ENCODE data around the gene EMX2. TPM values are rescaled to one million over a fixed set of nuclear protein-coding genes. Genes with fewer than 3 reads are reported as not detected.
"Not testable (repeated sequence)": the region's sequence is repeated elsewhere in the genome, so short reads cannot be mapped to it uniquely, and the experiment has no call there.

The EMX2 gene
- polyA plus RNA-seq, 1 donor = 11.9 TPM

DNA sequence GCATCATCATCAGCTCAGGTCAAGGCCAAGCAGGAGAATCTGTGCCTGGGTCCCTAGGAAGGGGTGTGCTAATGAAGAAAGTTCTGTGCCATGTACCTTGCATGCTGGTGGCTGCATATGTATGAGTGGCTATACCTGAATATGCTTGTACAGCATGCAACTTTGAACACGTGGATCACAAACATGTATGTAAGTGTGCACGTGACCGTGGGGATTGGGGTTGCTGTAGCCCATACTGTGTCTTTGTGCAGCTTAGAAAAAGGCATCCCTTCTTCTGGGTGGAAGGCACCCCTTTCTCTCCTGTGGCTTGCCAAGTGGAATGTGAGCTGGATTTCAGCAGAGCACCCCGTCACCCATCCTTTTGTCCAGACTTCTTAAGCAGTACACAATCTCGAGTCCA, 13.8 kb downstream of the EMX2 start:
- DNase-seq (ENCODE audit: low read depth) = no peak

GRCh38 chr10:117559712-117560111, 17.2 kb downstream of the EMX2 start:
- no peak for DNase-seq (ENCODE audit: low read depth)

- no peak for DNase-seq (ENCODE audit: low read depth)
These were observed 18.4 kb downstream of the EMX2 start for GRCh38 chr10:117560942-117561341.

GRCh38 chr10:117562220-117562619, 19.7 kb downstream of the EMX2 start:
- no peak for DNase-seq (ENCODE audit: low read depth)

DNA sequence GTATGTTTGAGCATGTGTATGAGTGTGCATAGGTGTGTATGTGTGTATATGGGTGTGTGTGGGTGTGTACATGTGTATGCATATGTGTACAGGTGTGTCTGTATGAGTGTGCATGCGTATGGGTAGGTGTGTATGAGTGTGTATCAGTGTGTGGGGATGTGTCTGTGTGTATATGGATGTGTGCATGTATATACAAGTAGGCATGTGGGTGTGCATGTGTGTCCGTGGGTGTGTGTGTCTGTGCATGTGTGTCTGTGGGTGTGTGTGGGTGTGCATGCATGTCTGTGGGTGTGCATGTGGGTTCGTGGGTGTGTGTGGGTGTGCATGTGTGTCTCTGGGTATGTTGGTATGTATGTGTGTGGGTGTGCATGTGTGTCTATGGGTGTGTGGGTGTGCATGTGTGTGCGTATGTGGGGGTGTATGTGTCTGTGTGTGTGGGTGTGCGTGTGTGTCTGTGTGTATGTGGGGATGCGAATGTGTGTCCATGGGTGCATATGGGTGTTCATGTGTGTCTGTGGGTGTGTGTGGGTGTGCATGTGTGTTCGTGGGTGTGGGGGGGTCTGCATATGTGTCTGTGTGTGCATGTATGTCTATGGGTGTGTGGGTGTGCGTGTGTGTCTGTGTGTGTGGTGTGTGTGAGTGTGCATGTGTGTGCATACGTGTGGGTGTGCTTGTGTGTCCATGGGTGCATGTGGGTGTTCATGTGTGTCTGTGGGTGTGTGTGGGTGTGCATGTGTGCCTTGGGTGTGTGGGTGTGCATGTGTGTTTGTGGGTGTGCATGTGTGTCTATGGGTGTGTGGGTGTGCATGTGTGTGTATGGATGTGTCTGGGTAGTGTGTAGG, 20.6 kb downstream of the EMX2 start:
- DNase-seq (ENCODE audit: low read depth) = no peak

GRCh38 chr10:117563780-117564179, 21.2 kb downstream of the EMX2 start:
- DNase-seq (ENCODE audit: low read depth) = no peak

DNA sequence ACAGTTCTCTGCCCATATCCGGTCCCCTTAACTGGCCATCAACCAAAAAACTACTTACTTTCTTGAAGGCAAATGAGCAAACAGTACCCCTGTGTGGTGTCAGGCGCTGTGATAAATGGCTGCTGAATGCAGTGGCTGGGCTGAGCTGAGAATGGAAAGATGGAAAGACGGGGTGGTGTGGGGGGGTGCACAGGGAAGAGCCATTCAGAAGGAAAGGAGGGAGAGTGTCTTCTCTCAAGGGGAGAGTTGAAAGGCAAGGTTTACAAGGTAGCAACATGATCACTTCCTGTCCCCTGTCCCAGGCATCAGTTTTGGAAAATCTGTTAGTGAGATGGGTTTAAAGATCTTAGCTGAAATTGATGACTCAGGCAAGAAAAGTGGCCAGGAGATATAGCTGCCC, 22.5 kb downstream of the EMX2 start:
- DNase-seq (ENCODE audit: low read depth) = no peak

- DNase-seq (ENCODE audit: low read depth) = no peak
These were observed 25.8 kb downstream of the EMX2 start for GRCh38 chr10:117568334-117568733.

- no peak for DNase-seq (ENCODE audit: low read depth)
These were observed 27.3 kb downstream of the EMX2 start for GRCh38 chr10:117569610-117570390.

DNA sequence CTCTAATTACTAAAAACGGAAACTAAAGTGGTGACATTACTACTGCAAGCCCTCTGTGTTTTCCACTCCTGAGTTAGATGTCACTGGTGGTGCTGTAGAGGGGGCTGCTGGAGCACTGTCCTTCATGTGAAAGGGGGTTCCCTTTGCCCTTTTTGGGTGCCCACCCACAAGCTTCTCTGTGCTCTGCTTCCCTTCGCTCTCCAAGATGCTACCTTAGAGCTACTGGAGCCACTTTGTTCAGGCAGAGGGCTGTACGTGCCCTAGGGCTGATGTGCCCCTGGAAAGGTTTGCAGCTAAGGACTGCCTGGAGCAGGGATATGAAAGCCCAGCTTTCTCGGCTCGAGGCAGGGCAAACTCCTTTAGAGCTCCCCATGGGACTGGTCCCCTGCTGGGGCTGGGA, 28.3 kb downstream of the EMX2 start:
- no peak for DNase-seq (ENCODE audit: low read depth)

DNA sequence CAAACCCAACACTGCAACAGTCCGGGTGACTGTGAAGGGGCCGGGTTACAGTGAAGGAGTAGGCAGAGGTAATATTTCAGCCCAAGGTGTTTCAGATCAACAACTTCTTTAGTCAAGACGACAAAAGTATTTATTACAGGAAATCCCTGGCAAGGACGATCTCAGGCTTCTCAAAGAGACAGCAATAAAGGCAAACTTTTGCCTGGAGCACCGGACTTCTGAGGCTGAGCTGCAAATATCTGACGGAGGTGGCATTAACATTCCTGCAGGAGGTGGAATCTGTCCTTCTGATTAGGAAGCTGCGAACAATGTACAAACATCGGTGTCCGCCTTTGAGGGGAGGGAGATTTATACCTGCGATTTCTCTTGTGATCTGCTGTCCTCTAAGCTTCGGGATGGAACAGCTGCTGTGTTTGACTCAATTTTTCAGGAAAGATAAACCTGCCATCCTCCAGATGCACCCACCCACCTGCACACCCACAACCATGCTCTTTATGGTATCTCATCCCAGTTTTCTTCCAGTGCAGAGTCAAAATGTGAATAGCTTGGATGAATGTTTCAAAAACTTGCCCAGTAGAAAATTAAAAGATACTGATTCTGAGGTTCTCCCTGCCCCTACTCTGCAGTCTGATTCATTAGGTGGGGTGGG, 32.1 kb downstream of the EMX2 start:
- DNase-seq (ENCODE audit: low read depth) = no peak

DNA sequence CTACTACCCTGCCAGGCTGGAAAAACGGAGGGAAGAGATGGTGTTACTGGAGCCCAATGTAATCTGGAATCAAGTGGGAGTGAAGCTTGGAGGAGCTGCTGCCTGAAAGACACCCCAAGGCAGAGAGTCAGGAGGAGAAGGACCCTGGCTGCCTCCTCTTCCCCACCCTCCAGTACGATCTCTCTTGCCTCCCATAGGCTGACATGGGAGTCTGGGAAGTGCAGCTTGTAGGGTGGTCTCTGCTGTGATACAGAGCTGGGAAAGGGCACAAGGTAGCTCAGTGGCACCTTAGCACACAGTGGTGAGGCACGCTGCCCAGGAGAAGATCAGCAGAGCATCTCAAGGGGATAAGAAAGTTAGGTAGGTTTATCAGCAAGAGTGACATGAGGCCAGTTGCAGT, 35.9 kb downstream of the EMX2 start:
- no peak for DNase-seq (ENCODE audit: low read depth)

- DNase-seq (ENCODE audit: low read depth) = no peak
These were observed 36.5 kb downstream of the EMX2 start for GRCh38 chr10:117578999-117579590.

- peak; percentile 38 for DNase-seq (ENCODE audit: low read depth)
These were observed 39.4 kb downstream of the EMX2 start for GRCh38 chr10:117581961-117582360.

GRCh38 chr10:117584831-117585230, 42.3 kb downstream of the EMX2 start:
- DNase-seq (ENCODE audit: low read depth) = not testable (repeated sequence)

GRCh38 chr10:117587036-117587435, 44.5 kb downstream of the EMX2 start:
- no peak for DNase-seq (ENCODE audit: low read depth)

- DNase-seq (ENCODE audit: low read depth) = no peak
These were observed 47.7 kb downstream of the EMX2 start for GRCh38 chr10:117590101-117590875.

DNA sequence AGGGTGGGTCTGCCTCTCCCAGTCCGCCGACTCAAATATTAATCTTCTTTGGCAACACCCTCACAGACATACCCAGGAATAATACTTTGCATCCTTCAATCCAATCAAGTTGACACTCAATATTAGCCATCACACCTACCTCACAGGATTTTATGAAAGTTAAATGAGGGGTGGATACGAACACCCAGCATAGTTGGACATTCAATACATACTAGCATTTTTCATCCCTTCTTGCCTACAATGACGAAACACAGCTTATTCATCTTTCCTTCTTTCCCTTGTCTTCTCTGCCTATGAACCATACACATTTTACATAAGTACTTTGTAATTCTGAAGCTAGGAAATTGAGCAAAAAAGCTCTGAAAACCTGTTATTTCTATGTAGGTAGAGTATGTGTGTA, 48.5 kb downstream of the EMX2 start:
- DNase-seq (ENCODE audit: low read depth) = no peak

- DNase-seq (ENCODE audit: low read depth) = no peak
These were observed 52.2 kb downstream of the EMX2 start for GRCh38 chr10:117594722-117595121.

DNA sequence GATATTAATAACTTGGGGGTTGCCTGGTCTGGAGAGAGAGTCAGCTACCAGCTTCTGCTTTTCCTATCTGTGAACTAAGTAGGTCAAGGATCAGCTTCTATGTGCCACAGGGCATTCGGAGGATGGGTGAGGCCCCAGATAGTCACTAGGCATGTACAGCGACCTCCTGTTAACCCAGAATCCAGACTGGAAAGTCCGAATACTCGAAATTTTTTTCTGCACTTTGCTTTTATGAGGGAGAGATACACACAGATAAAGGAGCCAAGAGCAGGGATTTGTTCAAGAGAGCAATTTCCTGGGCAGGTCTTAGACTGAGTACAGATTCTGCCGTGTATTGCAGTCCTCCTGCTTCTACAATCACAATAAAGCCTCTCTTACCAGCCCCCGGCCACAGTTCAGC, 54.2 kb downstream of the EMX2 start:
- no peak for DNase-seq (ENCODE audit: low read depth)

DNA sequence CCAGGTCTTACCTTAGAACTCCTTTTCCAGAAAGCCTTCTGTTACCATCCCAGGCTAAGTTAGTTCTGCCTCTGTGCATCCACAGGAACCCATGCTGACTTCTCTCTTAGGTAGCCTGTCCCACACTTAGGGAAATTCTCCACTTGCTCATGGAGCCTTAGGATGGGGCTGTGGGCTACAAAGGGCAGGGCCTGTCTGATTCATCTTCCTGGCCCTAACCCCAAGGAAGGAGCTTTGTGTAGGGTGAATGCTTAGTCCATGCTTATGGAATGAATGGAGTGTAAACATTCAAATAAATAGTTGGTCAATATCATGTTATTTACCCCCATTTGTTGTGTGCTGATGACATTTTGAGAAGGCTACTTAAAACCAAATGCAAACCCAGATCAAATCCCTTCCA, 54.7 kb downstream of the EMX2 start:
- no peak for DNase-seq (ENCODE audit: low read depth)
